NCI-H524 (cell line): Measurements from ENCODE around the gene POLR3G.

Experiments
- DNase-seq, 2 experiments: peaks; one replicate each; lab custom pipeline; 2025; lab: John Stamatoyannopoulos, UW

Gene POLR3G

GRCh38 chr5:90503596-90503995 is 28.9 kb downstream of the POLR3G start:
- no peak for DNase-seq

- DNase-seq: no peak
Observed at GRCh38 chr5:90504743-90505142, 30.1 kb downstream of the POLR3G start.

- DNase-seq: no peak
Observed at GRCh38 chr5:90506221-90506620, 31.6 kb downstream of the POLR3G start.

- no peak for DNase-seq
Observed at GRCh38 chr5:90510438-90510837, 35.8 kb downstream of the POLR3G start.

GRCh38 chr5:90514520-90514919 is 39.9 kb downstream of the POLR3G start:
- DNase-seq: no peak

- no peak for DNase-seq
Observed at GRCh38 chr5:90518661-90519060, 44.0 kb downstream of the POLR3G start.

- DNase-seq: no peak
Observed at GRCh38 chr5:90519081-90519480, 44.4 kb downstream of the POLR3G start.

- peak; percentile 9 to 45 for DNase-seq
Observed at GRCh38 chr5:90528601-90529193, 54.0 kb downstream of the POLR3G start.

- DNase-seq: peak; percentile 85 to 95
Observed at GRCh38 chr5:90529194-90529938, 54.7 kb downstream of the POLR3G start, which contains the start of gene LYSMD3. Gene LYSMD3 (minus strand): TSS chr5:90529584. CDS start chr5:90525289, 4,295 bp downstream.

- DNase-seq: peak; percentile 56 to 73
Observed at GRCh38 chr5:90529939-90530677, 55.4 kb downstream of the POLR3G start.

- no peak for DNase-seq
Observed at GRCh38 chr5:90530736-90531487, 56.2 kb downstream of the POLR3G start.

- no peak for DNase-seq
Observed at GRCh38 chr5:90533794-90534193, 59.1 kb downstream of the POLR3G start.

- DNase-seq: no peak
Observed at GRCh38 chr5:90534922-90535321, 60.3 kb downstream of the POLR3G start.

GRCh38 chr5:90542827-90543519 is 68.3 kb downstream of the POLR3G start:
- DNase-seq: no peak

- DNase-seq: no peak
Observed at GRCh38 chr5:90545511-90545910, 70.8 kb downstream of the POLR3G start.

- no peak for DNase-seq
Observed at GRCh38 chr5:90546216-90546837, 71.7 kb downstream of the POLR3G start.

GRCh38 chr5:90547072-90547536 is 72.4 kb downstream of the POLR3G start:
- no peak for DNase-seq

GRCh38 chr5:90548069-90548593 is 73.5 kb downstream of the POLR3G start:
- peak in 1 of 2 experiments; percentile 16 for DNase-seq

- DNase-seq: no peak
Observed at GRCh38 chr5:90549223-90549622, 74.6 kb downstream of the POLR3G start.

- DNase-seq: no peak
Observed at GRCh38 chr5:90549729-90550275, 75.1 kb downstream of the POLR3G start.
